Activated T-cell treated with anti-CD3 and anti-CD28 coated beads, Interleukin-2, amount 50 U/mL, for 48 hours (primary cell): ENCODE data around the gene SLC22A3.
"Not testable (repeated sequence)": the region's sequence is repeated elsewhere in the genome, so short reads cannot be mapped to it uniquely, and the experiment has no call there.

Experiments
- DNase-seq, 2 experiments: peaks; one replicate each; pipeline ENCODE4 v3.0.0-alpha.2; 2020

The SLC22A3 gene

GRCh38 chr6:160348223-160349019 lies at the start of gene SLC22A3:
SLC22A3 (plus strand) TSS chr6:160348378; CDS start chr6:160348420, 42 bp downstream.
- peak; percentile 25 to 31 for DNase-seq

- no peak for DNase-seq
Observed at GRCh38 chr6:160299559-160299958, 48.6 kb upstream of the SLC22A3 start.

- DNase-seq, result no peak
Observed at GRCh38 chr6:160300076-160300695, 48.0 kb upstream of the SLC22A3 start.

GRCh38 chr6:160301339-160301738 lies 46.8 kb upstream of the SLC22A3 start:
- DNase-seq, result no peak

- DNase-seq, result not testable (repeated sequence)
Observed at GRCh38 chr6:160302431-160303082, 45.6 kb upstream of the SLC22A3 start.

GRCh38 chr6:160303806-160304205 lies 44.4 kb upstream of the SLC22A3 start:
- DNase-seq, result no peak

GRCh38 chr6:160305926-160306713 lies 42.1 kb upstream of the SLC22A3 start:
- DNase-seq, result no peak

- DNase-seq, result no peak
Observed at GRCh38 chr6:160309718-160310117, 38.5 kb upstream of the SLC22A3 start.

GRCh38 chr6:160312900-160313299 lies 35.3 kb upstream of the SLC22A3 start:
- DNase-seq, result no peak

- DNase-seq, result no peak
Observed at GRCh38 chr6:160315310-160315709, 32.9 kb upstream of the SLC22A3 start.

GRCh38 chr6:160316261-160316660 lies 31.9 kb upstream of the SLC22A3 start:
- no peak for DNase-seq

- no peak for DNase-seq
Observed at GRCh38 chr6:160319246-160319645, 28.9 kb upstream of the SLC22A3 start.

GRCh38 chr6:160321729-160322505 lies 26.3 kb upstream of the SLC22A3 start:
- no peak for DNase-seq

- no peak for DNase-seq
Observed at GRCh38 chr6:160327981-160328380, 20.2 kb upstream of the SLC22A3 start.

- no peak for DNase-seq
Observed at GRCh38 chr6:160328447-160328846, 19.7 kb upstream of the SLC22A3 start.

- no peak for DNase-seq
Observed at GRCh38 chr6:160329188-160329587, 19.0 kb upstream of the SLC22A3 start.

- DNase-seq, result no peak
Observed at GRCh38 chr6:160330619-160331018, 17.6 kb upstream of the SLC22A3 start.

- no peak for DNase-seq
Observed at GRCh38 chr6:160331204-160331603, 17.0 kb upstream of the SLC22A3 start.

GRCh38 chr6:160331753-160332152 lies 16.4 kb upstream of the SLC22A3 start:
- DNase-seq, result no peak

GRCh38 chr6:160333101-160333500 lies 15.1 kb upstream of the SLC22A3 start:
- DNase-seq, result no peak

- no peak for DNase-seq
Observed at GRCh38 chr6:160333841-160334240, 14.3 kb upstream of the SLC22A3 start.

- no peak for DNase-seq
Observed at GRCh38 chr6:160336200-160336599, 12.0 kb upstream of the SLC22A3 start.
